PC-9 (cell line): Measurements from ENCODE around the gene MAST4.

Source experiments
- CTCF ChIP-seq: fragments of 200-600 bp; sonication (generic); conservative IDR thresholded peaks from 2 replicates; pipeline ENCODE4 v1.6.1; 2017; ENCODE audit warnings: mixed run types, antibody characterized with exemption, mild to moderate bottlenecking, moderate library complexity
- EZH2 ChIP-seq: fragments of 200-600 bp; sonication (generic); IDR thresholded peaks from 2 replicates; pipeline ENCODE4 v1.8.0; 2017; ENCODE audit warnings: antibody characterized with exemption, low read depth

- TF ChIP-seq EZH2, result no peak
- no peak for TF ChIP-seq CTCF
Observed at GRCh38 chr5:66888613-66889012, 292.4 kb downstream of the MAST4 start.
